ENCODE measurements around the gene SLIT1.

Gene SLIT1

GRCh38 chr10:97131666-97132065 lies 54.1 kb downstream of the SLIT1 start:
- DNase-seq (ENCODE audit: low read depth): no peak
- no peak overlapping the region for H3K4me3 ChIP-seq (ENCODE audit: low read depth, low read length)
- TF ChIP-seq CTCF (IDR thresholded peaks at IDR 0.05; ENCODE audit: insufficient read depth, low read depth, low read length, missing control alignments): no peak

- no peak for DNase-seq (ENCODE audit: low read depth)
- no peak for TF ChIP-seq CTCF (IDR thresholded peaks at IDR 0.05; ENCODE audit: insufficient read depth, low read depth, low read length, missing control alignments)
- no peak overlapping the region for H3K4me3 ChIP-seq (ENCODE audit: low read depth, low read length)
Measured at GRCh38 chr10:97131181-97131628, 54.6 kb downstream of the SLIT1 start.

GRCh38 chr10:97129666-97130065 lies 56.1 kb downstream of the SLIT1 start:
- no peak for TF ChIP-seq CTCF (IDR thresholded peaks at IDR 0.05; ENCODE audit: insufficient read depth, low read depth, low read length, missing control alignments)
- H3K4me3 ChIP-seq (ENCODE audit: low read depth, low read length): no peak overlapping the region
- DNase-seq (ENCODE audit: low read depth): no peak

- no peak for TF ChIP-seq CTCF (IDR thresholded peaks at IDR 0.05; ENCODE audit: insufficient read depth, low read depth, low read length, missing control alignments)
- no peak for DNase-seq (ENCODE audit: low read depth)
- no peak overlapping the region for H3K4me3 ChIP-seq (ENCODE audit: low read depth, low read length)
Measured at GRCh38 chr10:97128516-97129154, 57.1 kb downstream of the SLIT1 start.

GRCh38 chr10:97128039-97128492 lies 57.7 kb downstream of the SLIT1 start:
- no peak for DNase-seq (ENCODE audit: low read depth)
- H3K4me3 ChIP-seq (ENCODE audit: low read depth, low read length): no peak overlapping the region
- TF ChIP-seq CTCF (IDR thresholded peaks at IDR 0.05; ENCODE audit: insufficient read depth, low read depth, low read length, missing control alignments): no peak

- no peak overlapping the region for H3K4me3 ChIP-seq (ENCODE audit: low read depth, low read length)
- no peak for DNase-seq (ENCODE audit: low read depth)
- TF ChIP-seq CTCF (IDR thresholded peaks at IDR 0.05; ENCODE audit: insufficient read depth, low read depth, low read length, missing control alignments): no peak
Measured at GRCh38 chr10:97127509-97127908, 58.2 kb downstream of the SLIT1 start.

GRCh38 chr10:97124211-97124610 lies 61.5 kb downstream of the SLIT1 start:
- no peak overlapping the region for H3K4me3 ChIP-seq (ENCODE audit: low read depth, low read length)
- no peak for TF ChIP-seq CTCF (IDR thresholded peaks at IDR 0.05; ENCODE audit: insufficient read depth, low read depth, low read length, missing control alignments)
- DNase-seq (ENCODE audit: low read depth): no peak

All from GM12865 (cell line).